Fibroblast of villous mesenchyme (primary cell): Measurements from ENCODE around the gene CERT1. TPM values are rescaled to one million over a fixed set of nuclear protein-coding genes. Genes with fewer than 3 reads are reported as not detected.

ENCODE experiments used
- DNase-seq: peaks from one replicate; pipeline ENCODE4 v3.0.0-alpha.2; 2010; ENCODE audit warnings: low read depth
- H3K4me3 ChIP-seq: 2 replicates; pipeline ENCODE4 v1.5.1; 2011; ENCODE audit warnings: low read depth, mild to moderate bottlenecking, low read length
- CTCF ChIP-seq: IDR thresholded peaks from 2 replicates; pipeline ENCODE4 v1.5.1; 2012; ENCODE audit warnings: low read depth, mild to moderate bottlenecking, low read length; ENCODE audit not compliant: insufficient read depth
- total RNA-seq: library from RNA; depleted of rRNA; stranded (reverse); fragments of >200 nt; gene quantifications from 2 replicates; pipeline ENCODE4 v1.2.3, GENCODE V29; 2012

Gene CERT1
- total RNA-seq, 1 donor: 27.2 TPM

- DNase-seq: no peak
- H3K4me3 ChIP-seq: no peak overlapping the region
- no peak for TF ChIP-seq CTCF
These were observed 36.1 kb downstream of the CERT1 start for GRCh38 chr5:75475364-75475763.

GRCh38 chr5:75473463-75473862 lies 38.0 kb downstream of the CERT1 start:
- no peak for DNase-seq
- TF ChIP-seq CTCF: no peak
- no peak overlapping the region for H3K4me3 ChIP-seq

GRCh38 chr5:75472973-75473372 lies 38.5 kb downstream of the CERT1 start:
- no peak for TF ChIP-seq CTCF
- H3K4me3 ChIP-seq: no peak overlapping the region
- DNase-seq: no peak

- H3K4me3 ChIP-seq: no peak overlapping the region
- no peak for TF ChIP-seq CTCF
- no peak for DNase-seq
These were observed 40.2 kb downstream of the CERT1 start for GRCh38 chr5:75471193-75471592.

DNA sequence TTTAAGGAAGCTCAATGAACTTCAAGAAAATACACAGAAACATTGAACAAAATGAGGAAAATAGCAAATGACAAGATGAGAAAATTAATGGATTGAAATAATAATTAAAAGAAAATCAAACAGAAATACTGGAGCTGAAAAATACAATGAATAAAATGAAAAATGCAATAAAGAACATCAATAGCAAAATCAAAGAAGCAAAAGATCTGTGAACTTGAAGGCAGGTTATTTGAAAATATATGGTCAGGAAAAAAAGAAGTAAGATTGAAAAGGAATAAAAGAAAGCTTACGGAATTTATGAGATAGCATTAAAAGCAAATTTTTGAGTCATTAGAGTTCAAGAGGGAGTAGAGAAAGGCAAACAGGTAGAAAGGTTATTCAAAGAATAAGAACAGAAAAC lies 42.4 kb downstream of the CERT1 start:
- no peak for DNase-seq
- no peak for TF ChIP-seq CTCF
- H3K4me3 ChIP-seq: no peak overlapping the region

DNA sequence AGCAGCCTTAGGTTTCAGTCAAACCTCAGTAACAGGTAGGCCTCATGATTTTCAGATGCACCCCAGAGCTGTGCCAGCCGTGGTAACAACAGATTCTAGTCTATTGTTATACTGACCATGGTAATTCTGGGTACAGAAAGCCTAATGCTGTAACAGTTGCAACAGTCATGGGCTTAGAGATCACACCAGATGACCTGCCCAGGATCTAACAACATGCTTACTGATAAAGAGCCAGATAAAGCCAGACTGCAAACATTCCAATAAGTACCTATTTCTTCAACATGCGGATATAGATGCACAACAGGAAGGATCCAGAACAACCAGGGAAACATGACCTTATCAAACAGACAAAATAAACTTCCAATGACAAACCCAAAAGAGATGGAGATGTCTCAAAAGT lies 42.8 kb downstream of the CERT1 start:
- H3K4me3 ChIP-seq: no peak overlapping the region
- TF ChIP-seq CTCF: no peak
- DNase-seq: no peak

- H3K4me3 ChIP-seq: no peak overlapping the region
- no peak for DNase-seq
- no peak for TF ChIP-seq CTCF
These were observed 45.3 kb downstream of the CERT1 start for GRCh38 chr5:75466006-75466716.
